ENCODE results near the gene LEMD1.

LEMD1 gene

DNA sequence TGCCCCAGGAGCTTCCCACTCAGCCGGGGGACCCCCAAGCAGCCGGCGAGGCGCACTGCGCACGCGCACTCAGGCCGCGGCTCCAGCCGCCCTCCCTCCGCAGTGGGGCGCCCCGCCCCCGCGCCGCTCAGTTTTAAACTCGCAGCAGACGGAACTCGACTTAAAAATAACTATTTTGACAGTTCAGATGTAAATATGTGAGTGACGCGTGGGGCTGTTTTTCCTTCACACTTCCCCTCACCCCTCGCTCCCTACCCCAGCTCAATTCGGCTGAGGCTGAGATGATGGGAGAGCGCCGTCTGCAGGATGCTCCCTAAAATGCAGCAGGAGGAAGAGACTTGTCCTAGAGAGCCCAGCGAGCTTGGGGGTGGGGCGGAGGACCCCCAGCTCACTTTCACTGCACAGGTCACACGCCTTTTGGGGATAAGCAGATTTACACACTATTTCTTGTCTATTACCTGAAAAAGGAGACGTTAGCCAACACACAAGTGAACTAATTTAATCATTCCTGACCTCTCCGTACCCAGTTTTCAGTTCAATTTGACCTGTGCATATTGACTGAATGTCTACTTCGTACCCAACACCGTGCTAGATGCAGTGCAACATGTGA is 8.9 kb upstream of the LEMD1 start:
- TF ChIP-seq ZC3H10 (CRISPR knock-in tag; IDR thresholded peaks at IDR 0.05) (no peak), RARB (CRISPR knock-in tag; IDR thresholded peaks at IDR 0.05) (no peak), ZFP30 (CRISPR knock-in tag; IDR thresholded peaks at IDR 0.05) (no peak), ESRRG (CRISPR knock-in tag; IDR thresholded peaks at IDR 0.05) (no peak)
- TF ChIP-seq, protein P1, sequence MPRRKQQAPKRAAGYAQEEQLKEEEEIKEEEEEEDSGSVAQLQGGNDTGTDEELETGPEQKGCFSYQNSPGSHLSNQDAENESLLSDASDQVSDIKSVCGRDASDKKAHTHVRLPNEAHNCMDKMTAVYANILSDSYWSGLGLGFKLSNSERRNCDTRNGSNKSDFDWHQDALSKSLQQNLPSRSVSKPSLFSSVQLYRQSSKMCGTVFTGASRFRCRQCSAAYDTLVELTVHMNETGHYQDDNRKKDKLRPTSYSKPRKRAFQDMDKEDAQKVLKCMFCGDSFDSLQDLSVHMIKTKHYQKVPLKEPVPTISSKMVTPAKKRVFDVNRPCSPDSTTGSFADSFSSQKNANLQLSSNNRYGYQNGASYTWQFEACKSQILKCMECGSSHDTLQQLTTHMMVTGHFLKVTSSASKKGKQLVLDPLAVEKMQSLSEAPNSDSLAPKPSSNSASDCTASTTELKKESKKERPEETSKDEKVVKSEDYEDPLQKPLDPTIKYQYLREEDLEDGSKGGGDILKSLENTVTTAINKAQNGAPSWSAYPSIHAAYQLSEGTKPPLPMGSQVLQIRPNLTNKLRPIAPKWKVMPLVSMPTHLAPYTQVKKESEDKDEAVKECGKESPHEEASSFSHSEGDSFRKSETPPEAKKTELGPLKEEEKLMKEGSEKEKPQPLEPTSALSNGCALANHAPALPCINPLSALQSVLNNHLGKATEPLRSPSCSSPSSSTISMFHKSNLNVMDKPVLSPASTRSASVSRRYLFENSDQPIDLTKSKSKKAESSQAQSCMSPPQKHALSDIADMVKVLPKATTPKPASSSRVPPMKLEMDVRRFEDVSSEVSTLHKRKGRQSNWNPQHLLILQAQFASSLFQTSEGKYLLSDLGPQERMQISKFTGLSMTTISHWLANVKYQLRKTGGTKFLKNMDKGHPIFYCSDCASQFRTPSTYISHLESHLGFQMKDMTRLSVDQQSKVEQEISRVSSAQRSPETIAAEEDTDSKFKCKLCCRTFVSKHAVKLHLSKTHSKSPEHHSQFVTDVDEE (CRISPR knock-in tag; IDR thresholded peaks at IDR 0.05), result no peak
- ATAC-seq, result no peak

DNA sequence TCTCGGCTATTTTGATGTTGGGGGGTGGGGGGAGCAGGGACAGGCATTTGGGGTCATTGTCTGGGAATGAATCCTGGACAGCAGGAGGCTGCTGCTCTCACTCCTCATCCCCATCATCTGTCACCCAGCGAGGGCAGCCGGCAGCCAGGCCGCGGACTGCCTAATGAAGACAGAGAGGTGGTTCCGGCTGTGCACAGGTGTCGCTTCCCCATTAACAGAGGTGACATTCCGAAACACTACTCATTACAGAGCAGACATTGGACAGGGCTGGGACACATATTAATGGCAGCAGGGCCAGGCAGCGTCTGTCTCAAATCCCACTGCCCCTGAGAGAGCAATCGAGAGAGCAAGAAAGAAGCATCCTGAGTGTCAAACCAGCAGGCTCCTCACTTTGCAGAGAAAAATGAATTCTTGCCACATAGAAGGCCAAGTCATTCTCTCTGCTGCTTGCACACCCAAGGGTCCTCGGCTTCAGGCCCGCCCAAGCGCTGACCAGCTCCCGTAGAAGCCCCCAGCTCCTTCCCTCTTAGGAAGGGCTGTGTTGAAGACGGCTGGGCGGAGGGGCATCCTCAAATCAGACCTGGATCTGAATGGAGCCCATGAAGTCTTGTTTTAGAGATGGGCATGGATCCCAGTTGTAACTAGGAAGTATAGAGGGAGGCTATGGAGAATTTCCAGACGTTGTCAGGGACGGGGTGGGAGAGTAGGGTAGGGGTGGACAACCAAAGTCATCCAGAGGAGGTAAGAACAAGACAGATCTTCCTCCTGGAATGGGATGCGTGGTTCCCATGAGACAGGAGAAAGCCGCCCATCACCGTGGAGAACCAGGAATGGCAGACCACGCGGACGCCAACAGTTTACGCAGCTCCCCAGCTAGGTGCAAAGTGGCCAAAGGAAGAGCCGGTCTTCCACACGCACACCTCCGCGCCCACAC is 8.2 kb upstream of the LEMD1 start:
- ATAC-seq, result no peak
- no peak for TF ChIP-seq SNAI2 (CRISPR knock-in tag; IDR thresholded peaks at IDR 0.05)

DNA sequence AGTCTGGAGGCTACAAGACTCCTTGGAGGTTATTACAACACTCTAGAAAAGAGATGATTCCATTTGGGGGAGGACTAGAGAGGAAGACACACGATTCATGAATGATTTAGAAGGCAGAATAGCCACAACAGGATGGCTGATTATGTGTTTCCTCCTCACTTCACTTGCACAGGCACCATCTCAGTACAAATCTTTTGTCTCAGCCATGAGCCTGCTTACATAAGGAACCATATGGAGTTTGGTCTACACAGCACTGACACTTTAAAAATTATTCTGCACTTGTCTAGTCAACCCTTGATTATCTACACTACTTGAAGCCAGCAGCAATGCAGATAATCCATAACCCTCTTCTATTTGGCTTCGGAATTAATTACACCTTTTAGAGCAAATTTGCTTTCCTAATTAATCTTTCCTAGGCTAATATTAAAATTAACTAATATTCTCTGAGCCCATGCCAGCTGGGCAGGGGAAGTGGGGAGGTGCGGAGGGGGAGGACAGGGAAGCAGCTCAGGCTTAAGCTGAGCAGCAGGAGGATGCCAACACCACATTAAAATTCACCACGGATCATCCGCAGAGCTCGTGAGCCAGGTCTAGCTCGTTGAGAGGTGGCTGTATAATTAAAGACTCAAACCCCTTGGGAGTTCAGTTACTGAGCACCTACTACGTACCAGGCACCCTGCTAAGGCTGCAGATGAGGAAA is 3.2 kb upstream of the LEMD1 start:
- no peak for ATAC-seq
- TF ChIP-seq ZFP30 (CRISPR knock-in tag; IDR thresholded peaks at IDR 0.05), result no peak

- TF ChIP-seq, protein P2, sequence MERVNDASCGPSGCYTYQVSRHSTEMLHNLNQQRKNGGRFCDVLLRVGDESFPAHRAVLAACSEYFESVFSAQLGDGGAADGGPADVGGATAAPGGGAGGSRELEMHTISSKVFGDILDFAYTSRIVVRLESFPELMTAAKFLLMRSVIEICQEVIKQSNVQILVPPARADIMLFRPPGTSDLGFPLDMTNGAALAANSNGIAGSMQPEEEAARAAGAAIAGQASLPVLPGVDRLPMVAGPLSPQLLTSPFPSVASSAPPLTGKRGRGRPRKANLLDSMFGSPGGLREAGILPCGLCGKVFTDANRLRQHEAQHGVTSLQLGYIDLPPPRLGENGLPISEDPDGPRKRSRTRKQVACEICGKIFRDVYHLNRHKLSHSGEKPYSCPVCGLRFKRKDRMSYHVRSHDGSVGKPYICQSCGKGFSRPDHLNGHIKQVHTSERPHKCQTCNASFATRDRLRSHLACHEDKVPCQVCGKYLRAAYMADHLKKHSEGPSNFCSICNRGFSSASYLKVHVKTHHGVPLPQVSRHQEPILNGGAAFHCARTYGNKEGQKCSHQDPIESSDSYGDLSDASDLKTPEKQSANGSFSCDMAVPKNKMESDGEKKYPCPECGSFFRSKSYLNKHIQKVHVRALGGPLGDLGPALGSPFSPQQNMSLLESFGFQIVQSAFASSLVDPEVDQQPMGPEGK (CRISPR knock-in tag; IDR thresholded peaks at IDR 0.05; ENCODE audit: borderline replicate concordance), result no peak
- TF ChIP-seq TCF4 (CRISPR knock-in tag; IDR thresholded peaks at IDR 0.05; ENCODE audit: borderline replicate concordance) (no peak), ESRRG (CRISPR knock-in tag; IDR thresholded peaks at IDR 0.05) (no peak), PPARA (CRISPR knock-in tag; IDR thresholded peaks at IDR 0.05; ENCODE audit: borderline replicate concordance) (no peak), CSDC2 (CRISPR knock-in tag; IDR thresholded peaks at IDR 0.05) (no peak), BACH2 (CRISPR knock-in tag; IDR thresholded peaks at IDR 0.05; ENCODE audit: borderline replicate concordance) (no peak), ZNF70 (CRISPR knock-in tag; IDR thresholded peaks at IDR 0.05) (no peak), CSRNP3 (CRISPR knock-in tag; IDR thresholded peaks at IDR 0.05) (no peak), ZC3H10 (CRISPR knock-in tag; IDR thresholded peaks at IDR 0.05) (no peak)
- TF ChIP-seq, protein P3, sequence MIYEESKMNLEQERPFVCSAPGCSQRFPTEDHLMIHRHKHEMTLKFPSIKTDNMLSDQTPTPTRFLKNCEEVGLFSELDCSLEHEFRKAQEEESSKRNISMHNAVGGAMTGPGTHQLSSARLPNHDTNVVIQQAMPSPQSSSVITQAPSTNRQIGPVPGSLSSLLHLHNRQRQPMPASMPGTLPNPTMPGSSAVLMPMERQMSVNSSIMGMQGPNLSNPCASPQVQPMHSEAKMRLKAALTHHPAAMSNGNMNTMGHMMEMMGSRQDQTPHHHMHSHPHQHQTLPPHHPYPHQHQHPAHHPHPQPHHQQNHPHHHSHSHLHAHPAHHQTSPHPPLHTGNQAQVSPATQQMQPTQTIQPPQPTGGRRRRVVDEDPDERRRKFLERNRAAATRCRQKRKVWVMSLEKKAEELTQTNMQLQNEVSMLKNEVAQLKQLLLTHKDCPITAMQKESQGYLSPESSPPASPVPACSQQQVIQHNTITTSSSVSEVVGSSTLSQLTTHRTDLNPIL (CRISPR knock-in tag; IDR thresholded peaks at IDR 0.05; ENCODE audit: low read depth), result no peak
- no peak for ATAC-seq
These were observed 2.1 kb upstream of the LEMD1 start for GRCh38 chr1:205423814-205424399.

DNA sequence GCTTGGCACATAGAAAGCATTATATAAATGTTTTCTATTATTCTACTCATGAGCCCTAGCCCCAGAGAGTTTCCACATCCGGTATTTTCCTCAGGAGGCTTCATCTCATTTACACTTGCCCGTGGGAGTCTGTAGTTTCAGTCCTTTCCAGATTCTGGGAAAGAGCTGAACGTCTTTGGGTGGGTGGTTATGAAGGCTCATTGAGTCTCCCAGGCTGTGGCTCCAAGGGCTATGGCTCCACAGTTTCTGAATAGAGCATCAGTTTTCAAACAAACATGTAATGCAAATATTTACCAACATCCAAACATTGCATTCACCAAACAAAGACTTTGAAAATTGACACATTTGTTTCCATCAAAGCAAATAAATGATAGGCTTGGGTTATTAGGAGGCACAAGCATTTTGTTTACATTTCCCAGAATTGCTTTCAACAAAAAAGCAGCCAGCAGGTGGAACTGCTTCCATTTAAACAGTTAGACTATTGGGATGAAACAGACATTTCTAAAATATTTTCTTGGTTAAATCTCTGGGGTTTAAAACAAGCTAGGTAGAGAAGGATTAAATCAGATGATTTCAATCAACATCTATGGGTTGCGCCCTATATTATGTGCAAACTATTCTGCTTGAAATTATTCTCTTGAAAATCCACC is 1.3 kb upstream of the LEMD1 start:
- TF ChIP-seq ZC3H10 (CRISPR knock-in tag; IDR thresholded peaks at IDR 0.05) (no peak), PPARA (CRISPR knock-in tag; IDR thresholded peaks at IDR 0.05; ENCODE audit: borderline replicate concordance) (no peak), ZNF8 (CRISPR knock-in tag; IDR thresholded peaks at IDR 0.05) (no peak), ISL1 (CRISPR knock-in tag; IDR thresholded peaks at IDR 0.05) (no peak), ZNF565 (CRISPR knock-in tag; conservative IDR thresholded peaks at IDR 0.05; ENCODE audit: low read depth) (no peak), TCF4 (CRISPR knock-in tag; IDR thresholded peaks at IDR 0.05; ENCODE audit: borderline replicate concordance) (no peak), TOX (CRISPR knock-in tag; IDR thresholded peaks at IDR 0.05; ENCODE audit: borderline replicate concordance) (no peak)
- TF ChIP-seq, protein P4, sequence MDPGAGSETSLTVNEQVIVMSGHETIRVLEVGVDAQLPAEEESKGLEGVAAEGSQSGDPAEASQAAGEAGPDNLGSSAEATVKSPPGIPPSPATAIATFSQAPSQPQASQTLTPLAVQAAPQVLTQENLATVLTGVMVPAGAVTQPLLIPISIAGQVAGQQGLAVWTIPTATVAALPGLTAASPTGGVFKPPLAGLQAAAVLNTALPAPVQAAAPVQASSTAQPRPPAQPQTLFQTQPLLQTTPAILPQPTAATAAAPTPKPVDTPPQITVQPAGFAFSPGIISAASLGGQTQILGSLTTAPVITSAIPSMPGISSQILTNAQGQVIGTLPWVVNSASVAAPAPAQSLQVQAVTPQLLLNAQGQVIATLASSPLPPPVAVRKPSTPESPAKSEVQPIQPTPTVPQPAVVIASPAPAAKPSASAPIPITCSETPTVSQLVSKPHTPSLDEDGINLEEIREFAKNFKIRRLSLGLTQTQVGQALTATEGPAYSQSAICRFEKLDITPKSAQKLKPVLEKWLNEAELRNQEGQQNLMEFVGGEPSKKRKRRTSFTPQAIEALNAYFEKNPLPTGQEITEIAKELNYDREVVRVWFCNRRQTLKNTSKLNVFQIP (CRISPR knock-in tag; IDR thresholded peaks at IDR 0.05; ENCODE audit: borderline replicate concordance, low read depth), result no peak
- no peak for ATAC-seq

Data from SK-N-SH treated with all-trans-retinoic acid at 6 μM for 48 hours (cell line).